Measurements from ENCODE around the gene TSPAN11. TPM values are rescaled to one million over a fixed set of nuclear protein-coding genes. Genes with fewer than 3 reads are reported as not detected.

TSPAN11 gene
- total and polyA plus RNA-seq, 2 experiments from 2014 or later: 2.1 to 6.0 TPM

- TF ChIP-seq CTCF (conservative IDR thresholded peaks at IDR 0.05; ENCODE audit: low read depth in 2 of 2): no peak
- no peak for TF ChIP-seq CREB1 (CRISPR knock-in tag; IDR thresholded peaks at IDR 0.05; ENCODE audit: low read depth)
- no peak for TF ChIP-seq ZNF114 (CRISPR knock-in tag; IDR thresholded peaks at IDR 0.05)
- TF ChIP-seq JUNB (IDR thresholded peaks at IDR 0.05; ENCODE audit: unreplicated experiment): no peak
- TF ChIP-seq NANOG (IDR thresholded peaks at IDR 0.05; ENCODE audit: borderline replicate concordance): no peak
- no peak for TF ChIP-seq POLR2AphosphoS5 (IDR thresholded peaks at IDR 0.05; ENCODE audit: low read depth)
Observed at GRCh38 chr12:30988646-30989286, 62.2 kb downstream of the TSPAN11 start (continued).

- H3K4me2 ChIP-seq: no peak overlapping the region
- TF ChIP-seq CTCF (conservative IDR thresholded peaks at IDR 0.05; ENCODE audit: low read depth in 2 of 2) (peak; percentile 55 to 82), STAT1 (IDR thresholded peaks at IDR 0.05; ENCODE audit: unreplicated experiment) (no peak)
- no peak overlapping the region for H3K27ac ChIP-seq (ENCODE audit: low read depth)
- H3K4me1 Mint-ChIP-seq: peaks cover 4% of the 10 kb centered on the region; the same call in 1 of the 3 replicates
- ATAC-seq (peak; percentile 71), DNase-seq (ENCODE audit: low spot score) (peak; percentile 73)
- H3K36me3 Mint-ChIP-seq (ENCODE audit: low read depth): no peaks in the 10 kb centered on the region
- no peak overlapping the region for H3K27ac Mint-ChIP-seq
- no peaks in the 10 kb centered on the region for H3F3A ChIP-seq (replicated peaks; ENCODE audit: low read depth)
- H3K4me3 ChIP-seq: no peak overlapping the region
- peaks cover 4% of the 10 kb centered on the region for H3K27me3 Mint-ChIP-seq (ENCODE audit: insufficient read depth, low read depth, poor library complexity)
- no peak overlapping the region for H2AFZ ChIP-seq
- H3K9me3 Mint-ChIP-seq: no peaks in the 10 kb centered on the region; the same call in 2 of the 3 replicates
- H3K4me1 ChIP-seq (ENCODE audit: insufficient read depth): no peaks in the 10 kb centered on the region
- no peaks in the 10 kb centered on the region for H4K20me1 ChIP-seq (replicated peaks; ENCODE audit: insufficient read depth)
- H3K36me3 ChIP-seq (ENCODE audit: insufficient read depth): no peaks in the 10 kb centered on the region
- H3K4me3 Mint-ChIP-seq: no peak overlapping the region
- H3K9me2 ChIP-seq (ENCODE audit: insufficient read depth): no peaks in the 10 kb centered on the region
- no peaks in the 10 kb centered on the region for H3K79me2 ChIP-seq (replicated peaks; ENCODE audit: insufficient read depth)
- H3K27me3 ChIP-seq (ENCODE audit: insufficient read depth): no peaks in the 10 kb centered on the region
Observed at GRCh38 chr12:30989754-30990153, 63.2 kb downstream of the TSPAN11 start.

GRCh38 chr12:30990316-30990715 is 63.8 kb downstream of the TSPAN11 start:
- H3K27me3 Mint-ChIP-seq (ENCODE audit: insufficient read depth, low read depth, poor library complexity): peaks cover 4% of the 10 kb centered on the region
- Histone ChIP-seq H3K4me2 (no peak overlapping the region), H2AFZ (no peak overlapping the region), H3K4me3 (no peak overlapping the region), H4K20me1 (replicated peaks; ENCODE audit: insufficient read depth) (no peaks in the 10 kb centered on the region), H3F3A (replicated peaks; ENCODE audit: low read depth) (no peaks in the 10 kb centered on the region), H3K27ac (ENCODE audit: low read depth) (no peak overlapping the region), H3K9me2 (ENCODE audit: insufficient read depth) (no peaks in the 10 kb centered on the region), H3K4me1 (ENCODE audit: insufficient read depth) (no peaks in the 10 kb centered on the region), H3K27me3 (ENCODE audit: insufficient read depth) (no peaks in the 10 kb centered on the region), H3K79me2 (replicated peaks; ENCODE audit: insufficient read depth) (no peaks in the 10 kb centered on the region), H3K36me3 (ENCODE audit: insufficient read depth) (no peaks in the 10 kb centered on the region)
- peaks cover 4% of the 10 kb centered on the region; the same call in 1 of the 3 replicates for H3K4me1 Mint-ChIP-seq
- no peaks in the 10 kb centered on the region; the same call in 2 of the 3 replicates for H3K9me3 Mint-ChIP-seq
- ATAC-seq (no peak), DNase-seq (ENCODE audit: low spot score) (no peak)
- no peak overlapping the region for H3K4me3 Mint-ChIP-seq
- H3K36me3 Mint-ChIP-seq (ENCODE audit: low read depth): no peaks in the 10 kb centered on the region
- H3K27ac Mint-ChIP-seq: no peak overlapping the region
- no peak for TF ChIP-seq STAT1 (IDR thresholded peaks at IDR 0.05; ENCODE audit: unreplicated experiment)
- no peak for TF ChIP-seq REST (IDR thresholded peaks at IDR 0.05; ENCODE audit: unreplicated experiment)
- no peak for TF ChIP-seq EZH2phosphoT487 (IDR thresholded peaks at IDR 0.05; ENCODE audit: unreplicated experiment)
- no peak for TF ChIP-seq CREB1 (CRISPR knock-in tag; IDR thresholded peaks at IDR 0.05; ENCODE audit: low read depth)
- TF ChIP-seq CTCF (conservative IDR thresholded peaks at IDR 0.05; ENCODE audit: low read depth in 2 of 2): no peak

Measured in GM23338 (cell line).